Endothelial cell of umbilical vein (primary cell): ENCODE data around the gene BAX. TPM values are rescaled to one million over a fixed set of nuclear protein-coding genes. Genes with fewer than 3 reads are reported as not detected.

Source experiments
- BruUV-seq: library from RNA; stranded (reverse); fragments of 400-500 nt; replicated peaks from 2 replicates; lab custom pipeline; 2021; lab: Mats Ljungman, UMichigan
- CTCF ChIA-PET: fragments of 300-600, 350-600 bp; sonication (Branson Sonifier 250); formaldehyde crosslinking; loops from one replicate; lab custom pipeline; 2021; ENCODE audit warnings: antibody characterized with exemption, inconsistent platforms; lab: Charles Lee
- POLR2A ChIA-PET: fragments of 300-600, 350-600 bp; sonication (Branson Sonifier 250); formaldehyde crosslinking; loops from one replicate; lab custom pipeline; 2021; ENCODE audit warnings: antibody characterized with exemption, inconsistent platforms; lab: Charles Lee
- DNase-seq: peaks from one replicate; pipeline ENCODE4 v3.0.0-alpha.2; 2011; ENCODE audit warnings: low read depth, low spot score
- FAIRE-seq: peaks from 2 replicates; lab custom pipeline; 2011; peaks lifted over from hg19 to GRCh38; lab: Jason Lieb, UNC
- H2AFZ ChIP-seq: 2 replicates; pipeline ENCODE4 v1.6.0; 2012; ENCODE audit warnings: low read depth, low read length, control low read depth, inconsistent platforms
- H3K27ac ChIP-seq: 2 replicates; pipeline ENCODE4 v1.5.1; 2011; ENCODE audit warnings: low read depth, mild to moderate bottlenecking, control low read depth, low read length, moderate library complexity; ENCODE audit not compliant: insufficient read depth
- H3K27me3 ChIP-seq, 2 experiments: 2 replicates each; pipeline versions ENCODE4 v1.6.0 to v1.6.1; 2011; ENCODE audit warnings: low read length in 2 of 2, mixed read lengths in 1 of 2; ENCODE audit not compliant: control insufficient read depth in 2 of 2, insufficient read depth in 2 of 2
- H3K36me3 ChIP-seq, 2 experiments: 2 replicates in 1 of 2; 3 replicates in 1 of 2; pipeline ENCODE4 v1.5.1; 2011; ENCODE audit warnings: low read length in 2 of 2, mild to moderate bottlenecking in 1 of 2, moderate library complexity in 1 of 2; ENCODE audit not compliant: control insufficient read depth in 2 of 2, insufficient read depth in 2 of 2; ENCODE audit errors: extremely low read depth in 1 of 2
- H3K4me1 ChIP-seq: 3 replicates; pipeline ENCODE4 v1.5.1; 2011; ENCODE audit warnings: mild to moderate bottlenecking, low read length; ENCODE audit not compliant: control insufficient read depth, insufficient read depth; ENCODE audit errors: extremely low read depth
- H3K4me2 ChIP-seq: 2 replicates; pipeline ENCODE4 v1.6.1; 2011; ENCODE audit warnings: low read length, control low read depth, mixed read lengths; ENCODE audit not compliant: insufficient read depth
- H3K4me3 ChIP-seq, 3 experiments: fragments of 200-600 bp in 1 of 3; sonication (generic), shearing (Covaris generic) in 1 of 3; replicated peaks in 1 of 3; 2 replicates each; pipeline ENCODE4 v1.5.1; 2011 to 2016; ENCODE audit warnings: control low read depth in 3 of 3, low read length in 3 of 3, mild to moderate bottlenecking in 2 of 3, inconsistent platforms in 1 of 3, low read depth in 1 of 3, moderate library complexity in 1 of 3; ENCODE audit not compliant: insufficient read depth in 1 of 3
- H3K79me2 ChIP-seq: 2 replicates; pipeline ENCODE4 v1.6.0; 2012; ENCODE audit warnings: low read length, inconsistent platforms; ENCODE audit not compliant: control insufficient read depth, insufficient read depth
- H3K9ac ChIP-seq: replicated peaks from 2 replicates; pipeline ENCODE3; 2011; ENCODE audit warnings: low read length, control low read depth; ENCODE audit not compliant: insufficient read depth; ENCODE audit errors: extremely low read depth
- H3K9me1 ChIP-seq: replicated peaks from 3 replicates; pipeline ENCODE4 v1.6.0; 2011; ENCODE audit warnings: mild to moderate bottlenecking, low read length; ENCODE audit not compliant: control insufficient read depth, insufficient read depth; ENCODE audit errors: extremely low read depth
- H3K9me3 ChIP-seq: replicated peaks from 2 replicates; pipeline ENCODE4 v1.5.1; 2012; ENCODE audit warnings: low read length, inconsistent platforms; ENCODE audit not compliant: control insufficient read depth, insufficient read depth
- H4K20me1 ChIP-seq: replicated peaks from 2 replicates; pipeline ENCODE3; 2011; ENCODE audit warnings: mild to moderate bottlenecking, low read length; ENCODE audit not compliant: control insufficient read depth, insufficient read depth; ENCODE audit errors: extremely low read depth
- CTCF ChIP-seq, 2 donors: IDR thresholded peaks; 1 replicate in 1 of 2; 2 replicates in 1 of 2; pipeline ENCODE4 v1.5.1; 2011; ENCODE audit warnings: low read length in 2 of 2, mild to moderate bottlenecking in 2 of 2, moderate library complexity in 2 of 2, control low read depth in 1 of 2, inconsistent platforms in 1 of 2, low read depth in 1 of 2; ENCODE audit not compliant: insufficient read depth in 1 of 2; ENCODE audit errors: extremely low read depth in 1 of 2
- EZH2 ChIP-seq: IDR thresholded peaks from 2 replicates; pipeline ENCODE4 v1.6.1; 2012; ENCODE audit warnings: borderline replicate concordance, low read depth, mild to moderate bottlenecking, moderate library complexity, low read length, inconsistent platforms; ENCODE audit not compliant: severe bottlenecking
- FOS ChIP-seq: IDR thresholded peaks from 2 replicates; pipeline ENCODE4 v1.6.1; 2011; ENCODE audit warnings: mild to moderate bottlenecking, low read length, moderate library complexity, borderline replicate concordance; ENCODE audit not compliant: insufficient read depth
- GATA2 ChIP-seq: IDR thresholded peaks from 2 replicates; pipeline ENCODE4 v1.7.0; 2011; ENCODE audit warnings: low read depth, mild to moderate bottlenecking, moderate library complexity, mixed read lengths, low read length; ENCODE audit not compliant: insufficient read length, insufficient read depth
- JUN ChIP-seq: IDR thresholded peaks from 2 replicates; pipeline ENCODE4 v1.6.1; 2011; ENCODE audit warnings: borderline replicate concordance, low read depth; ENCODE audit not compliant: insufficient read length, insufficient read depth
- MAX ChIP-seq: IDR thresholded peaks from 2 replicates; pipeline ENCODE4 v1.6.1; 2011; ENCODE audit not compliant: insufficient read depth, insufficient read length
- MYC ChIP-seq: IDR thresholded peaks from one replicate; pipeline ENCODE4 v1.6.1; 2011; ENCODE audit warnings: mild to moderate bottlenecking, low read depth, low read length
- POLR2A ChIP-seq: IDR thresholded peaks from 2 replicates; pipeline ENCODE4 v1.6.1; 2012; ENCODE audit warnings: low read depth, mild to moderate bottlenecking, control low read depth, low read length
- POLR2AphosphoS5 ChIP-seq: IDR thresholded peaks from 2 replicates; pipeline ENCODE4 v1.6.1; 2012; ENCODE audit warnings: low read depth, mild to moderate bottlenecking, control low read depth, low read length, moderate library complexity; ENCODE audit not compliant: insufficient read depth
- dilution Hi-C: fragments of 300-500 bp; cut with MboI; formaldehyde crosslinking; loops from one replicate; pipeline ENCODE4 v1.15.0; 2019; ENCODE audit warnings: low sequenced_read_pairs; ENCODE audit not compliant: extremely low pct_ligation_motif_present
- intact Hi-C: fragments of 100-400 bp; cut with micrococcal nuclease; formaldehyde crosslinking; loops from one replicate; pipeline ENCODE4 v1.10.0; 2022
- polyA plus RNA-seq, 4 experiments: library from polyadenylated mRNA; depleted of rRNA in 3 of 4; stranded (reverse) in 3 of 4; unstranded in 1 of 4; fragments of >200 nt; gene quantifications; 2 replicates each; pipeline versions ENCODE4 v1.2.1 to v1.2.3, GENCODE V29; 2011 to 2012; ENCODE audit warnings: missing spikeins in 1 of 4
- total RNA-seq: library from RNA; stranded (reverse); gene quantifications from 2 replicates; pipeline ENCODE4 v1.2.3, GENCODE V29; 2021

Gene BAX
- total and polyA plus RNA-seq, 2 donors (not counting 3 experiments of a cell fraction or from before 2014, with no cell fraction given), result 267 to 283 TPM

- TF ChIP-seq POLR2A, result no peak
- TF ChIP-seq MYC, result no peak
- TF ChIP-seq POLR2AphosphoS5, result no peak
- TF ChIP-seq JUN, result no peak
- TF ChIP-seq MAX, result no peak
- no peak for TF ChIP-seq EZH2
- TF ChIP-seq GATA2, result no peak
- no peak for TF ChIP-seq FOS
- BruUV-seq, result no TSS peak
- dilution Hi-C loops (no loop called here), intact Hi-C loops (no loop called here)
- Histone ChIP-seq H4K20me1 (no peaks in the 10 kb centered on the region), H3K9ac (no peak overlapping the region), H3K9me3 (no peaks in the 10 kb centered on the region), H3K4me2 (no peak overlapping the region), H3K36me3 (peaks cover 0 to 14% of the 10 kb centered on the region in 2 experiments), H2AFZ (no peak overlapping the region), H3K4me1 (no peaks in the 10 kb centered on the region), H3K27me3 (no peaks in the 10 kb centered on the region), H3K4me3 (no peak overlapping the region), H3K79me2 (peaks cover 7% of the 10 kb centered on the region), H3K27ac (no peak overlapping the region), H3K9me1 (no peaks in the 10 kb centered on the region)
- POLR2A ChIA-PET, result no interaction called here
- DNase-seq (no peak), FAIRE-seq (no peak)
- CTCF ChIA-PET, result interaction anchor here (0.7 to 1.9 kb wide), 5 partner anchors 8 to 191 kb away, joined by 3 to 12 read pairs (median 6); no protein-coding TSS in a partner anchor
These were observed 31.5 kb downstream of the BAX start for GRCh38 chr19:48986211-48986610.

- H3K4me2 ChIP-seq, result no peak overlapping the region
- POLR2A ChIA-PET, result interaction anchor here (0.5 kb wide), 1 partner anchor 162 kb away, joined by 4 read pairs; no protein-coding TSS in a partner anchor
- intact Hi-C loops, result no loop called here
- CTCF ChIA-PET, result interaction anchor here (1.5 to 1.9 kb wide), 3 partner anchors 9 to 16 kb away, joined by 6 to 12 read pairs (median 7); no protein-coding TSS in a partner anchor
- dilution Hi-C loops, result no loop called here
- H3K27me3 ChIP-seq, result no peaks in the 10 kb centered on the region
- H3K27ac ChIP-seq, result no peak overlapping the region
- H4K20me1 ChIP-seq, result no peaks in the 10 kb centered on the region
- no peak overlapping the region for H2AFZ ChIP-seq
- no peak overlapping the region for H3K9ac ChIP-seq
- no TSS peak for BruUV-seq
- DNase-seq (no peak), FAIRE-seq (no peak)
- H3K36me3 ChIP-seq, result peaks cover 0 to 9% of the 10 kb centered on the region in 2 experiments
- peaks cover 7% of the 10 kb centered on the region for H3K4me1 ChIP-seq
- H3K79me2 ChIP-seq, result peaks cover 18% of the 10 kb centered on the region
- no peaks in the 10 kb centered on the region for H3K9me3 ChIP-seq
- no peak for TF ChIP-seq CTCF (IDR thresholded peaks at IDR 0.05; ENCODE audit: extremely low read depth in 1 of 2, insufficient read depth in 1 of 2, low read depth in 1 of 2, low read length in 2 of 2)
- TF ChIP-seq MAX, result no peak
- TF ChIP-seq FOS, result no peak
- TF ChIP-seq JUN, result no peak
- no peak for TF ChIP-seq POLR2AphosphoS5
- no peak for TF ChIP-seq POLR2A
- TF ChIP-seq EZH2, result no peak
- no peak overlapping the region for H3K4me3 ChIP-seq
- H3K9me1 ChIP-seq, result no peaks in the 10 kb centered on the region
These were observed 32.6 kb downstream of the BAX start for GRCh38 chr19:48987323-48987722.
